HG03060 (cell line): Measurements from ENCODE around the gene RFWD3.
"Not testable (repeated sequence)": the region's sequence is repeated elsewhere in the genome, so short reads cannot be mapped to it uniquely, and the experiment has no call there.

Experiments used
- ATAC-seq: cut with Tn5 transposase; IDR thresholded peaks from one replicate; pipeline ENCODE4 v1.9.1; 2021; ENCODE audit warnings: low read depth, moderate number of reproducible peaks; ENCODE audit not compliant: unreplicated experiment

RFWD3 gene

GRCh38 chr16:74668877-74669276, 2.2 kb upstream of the RFWD3 start:
- ATAC-seq: not testable (repeated sequence)

GRCh38 chr16:74667255-74667700, 601 bp upstream of the RFWD3 start:
- no peak for ATAC-seq

- ATAC-seq: no peak
Observed at GRCh38 chr16:74666010-74666421, 661 bp downstream of the RFWD3 start.

- no peak for ATAC-seq
Observed at GRCh38 chr16:74661064-74661463, 5.6 kb downstream of the RFWD3 start.

GRCh38 chr16:74660383-74660782, 6.3 kb downstream of the RFWD3 start:
- no peak for ATAC-seq

GRCh38 chr16:74659041-74659440, 7.6 kb downstream of the RFWD3 start:
- no peak for ATAC-seq

- no peak for ATAC-seq
Observed at GRCh38 chr16:74657870-74658642, 8.6 kb downstream of the RFWD3 start.

GRCh38 chr16:74654536-74655050, 12.1 kb downstream of the RFWD3 start:
- no peak for ATAC-seq

- ATAC-seq: not testable (repeated sequence)
Observed at GRCh38 chr16:74652883-74653282, 13.8 kb downstream of the RFWD3 start.

GRCh38 chr16:74652249-74652648, 14.4 kb downstream of the RFWD3 start:
- no peak for ATAC-seq

- ATAC-seq: no peak
Observed at GRCh38 chr16:74651841-74652240, 14.8 kb downstream of the RFWD3 start.

GRCh38 chr16:74650966-74651567, 15.6 kb downstream of the RFWD3 start:
- ATAC-seq: no peak

- ATAC-seq: no peak
Observed at GRCh38 chr16:74649839-74650504, 16.7 kb downstream of the RFWD3 start.

GRCh38 chr16:74641969-74642368, 24.7 kb downstream of the RFWD3 start:
- no peak for ATAC-seq

GRCh38 chr16:74637742-74638453, 28.8 kb downstream of the RFWD3 start:
- no peak for ATAC-seq

- ATAC-seq: no peak
Observed at GRCh38 chr16:74635303-74635702, 31.4 kb downstream of the RFWD3 start.

- ATAC-seq: no peak
Observed at GRCh38 chr16:74633686-74634085, 33.0 kb downstream of the RFWD3 start.

- no peak for ATAC-seq
Observed at GRCh38 chr16:74627506-74628220, 39.0 kb downstream of the RFWD3 start.

- ATAC-seq: no peak
Observed at GRCh38 chr16:74626741-74627416, 39.8 kb downstream of the RFWD3 start.
